Vagina (tissue), 2 donors: ENCODE data around the gene WAPL. TPM values are rescaled to one million over a fixed set of nuclear protein-coding genes. Genes with fewer than 3 reads are reported as not detected.

Experiments
- DNase-seq, 2 donors: peaks; one replicate each; pipeline ENCODE4 v3.0.0-alpha.2; 2017; ENCODE audit errors: extremely low spot score in 2 of 2
- H3K27ac ChIP-seq: fragments of 200-600 bp; sonication (generic); one replicate; pipeline ENCODE4 v1.5.1; 2019
- H3K27me3 ChIP-seq: fragments of 200-600 bp; sonication (generic); one replicate; pipeline ENCODE4 v1.5.1; 2019
- H3K36me3 ChIP-seq, 2 donors: fragments of 200-600 bp; sonication (generic); one replicate each; pipeline ENCODE4 v1.5.1; 2017 to 2019
- H3K4me1 ChIP-seq: fragments of 200-600 bp; sonication (generic); one replicate; pipeline ENCODE4 v1.5.1; 2019
- H3K4me3 ChIP-seq, 2 donors: fragments of 200-600 bp; sonication (generic); 1 replicate in 1 of 2; 2 replicates in 1 of 2; pipeline ENCODE4 v1.5.1; 2016 to 2019
- H3K9me3 ChIP-seq: fragments of 200-600 bp; sonication (generic); one replicate; pipeline ENCODE4 v1.5.1; 2019
- POLR2A ChIP-seq, 2 donors: fragments of 450-650 bp; IDR thresholded peaks; one replicate each; pipeline ENCODE4 v1.6.1; 2017; ENCODE audit warnings: antibody characterized with exemption in 2 of 2, mild to moderate bottlenecking in 2 of 2, moderate library complexity in 2 of 2
- POLR2AphosphoS5 ChIP-seq, 2 donors: sonication (generic); formaldehyde crosslinking; IDR thresholded peaks; one replicate each; pipeline ENCODE4 v1.9.0; 2017; ENCODE audit warnings: antibody characterized with exemption in 2 of 2, mild to moderate bottlenecking in 2 of 2, low read depth in 1 of 2; ENCODE audit not compliant: insufficient read depth in 1 of 2
- intact Hi-C: fragments of 100-400 bp; cut with DNase I; formaldehyde crosslinking; loops from one replicate; pipeline ENCODE4 v1.15.1; 2023
- total RNA-seq: library from RNA; depleted of rRNA; stranded (reverse); fragments of >200 nt; gene quantifications from one replicate; pipeline ENCODE4 v1.2.3, GENCODE V29; 2016
- TF ChIP-seq, protein P1 (sequence below), 3 experiments: fragments of 450-650 bp in 2 of 3; fragments of 200-600 bp in 1 of 3; sonication (generic) in 1 of 3; IDR thresholded peaks; one replicate each; pipeline ENCODE4 v1.5.1; 2017 to 2019; ENCODE audit warnings: antibody characterized with exemption in 3 of 3, mild to moderate bottlenecking in 2 of 3, moderate library complexity in 2 of 3

WAPL gene
- total RNA-seq, 1 donor from 2014 or later = 26.5 TPM

DNA sequence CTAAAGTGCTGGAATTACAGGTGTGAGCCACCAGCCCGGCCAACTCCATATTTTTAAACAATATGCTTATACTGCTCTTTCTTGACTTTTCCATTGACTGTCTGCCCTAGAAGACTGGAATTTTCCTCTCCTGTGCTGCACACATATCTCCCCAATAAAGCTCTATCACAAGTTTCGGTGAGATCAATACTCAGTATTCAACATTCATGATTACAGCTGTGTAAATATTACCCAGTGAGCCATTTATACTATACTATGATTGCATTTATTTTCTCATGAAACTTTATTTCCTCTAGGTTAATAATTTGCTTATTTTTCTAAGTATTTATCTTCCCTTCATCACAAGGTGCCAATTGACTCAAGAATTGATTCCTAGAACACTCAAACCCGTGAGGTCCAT, 106.5 kb downstream of the WAPL start:
- Histone ChIP-seq H3K4me3 (no peak overlapping the region), H3K27ac (no peak overlapping the region), H3K27me3 (no peaks in the 10 kb centered on the region), H3K9me3 (no peaks in the 10 kb centered on the region), H3K4me1 (peaks cover 11% of the 10 kb centered on the region), H3K36me3 (no peaks in the 10 kb centered on the region)
- no peak for TF ChIP-seq POLR2A (IDR thresholded peaks at IDR 0.05)
- no peak for TF ChIP-seq POLR2AphosphoS5 (IDR thresholded peaks at IDR 0.05; ENCODE audit: insufficient read depth in 1 of 2, low read depth in 1 of 2)
- TF ChIP-seq, protein P1, sequence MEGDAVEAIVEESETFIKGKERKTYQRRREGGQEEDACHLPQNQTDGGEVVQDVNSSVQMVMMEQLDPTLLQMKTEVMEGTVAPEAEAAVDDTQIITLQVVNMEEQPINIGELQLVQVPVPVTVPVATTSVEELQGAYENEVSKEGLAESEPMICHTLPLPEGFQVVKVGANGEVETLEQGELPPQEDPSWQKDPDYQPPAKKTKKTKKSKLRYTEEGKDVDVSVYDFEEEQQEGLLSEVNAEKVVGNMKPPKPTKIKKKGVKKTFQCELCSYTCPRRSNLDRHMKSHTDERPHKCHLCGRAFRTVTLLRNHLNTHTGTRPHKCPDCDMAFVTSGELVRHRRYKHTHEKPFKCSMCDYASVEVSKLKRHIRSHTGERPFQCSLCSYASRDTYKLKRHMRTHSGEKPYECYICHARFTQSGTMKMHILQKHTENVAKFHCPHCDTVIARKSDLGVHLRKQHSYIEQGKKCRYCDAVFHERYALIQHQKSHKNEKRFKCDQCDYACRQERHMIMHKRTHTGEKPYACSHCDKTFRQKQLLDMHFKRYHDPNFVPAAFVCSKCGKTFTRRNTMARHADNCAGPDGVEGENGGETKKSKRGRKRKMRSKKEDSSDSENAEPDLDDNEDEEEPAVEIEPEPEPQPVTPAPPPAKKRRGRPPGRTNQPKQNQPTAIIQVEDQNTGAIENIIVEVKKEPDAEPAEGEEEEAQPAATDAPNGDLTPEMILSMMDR (IDR thresholded peaks at IDR 0.05) = no peak
- DNase-seq = no peak
- intact Hi-C loops = no loop called here

DNA sequence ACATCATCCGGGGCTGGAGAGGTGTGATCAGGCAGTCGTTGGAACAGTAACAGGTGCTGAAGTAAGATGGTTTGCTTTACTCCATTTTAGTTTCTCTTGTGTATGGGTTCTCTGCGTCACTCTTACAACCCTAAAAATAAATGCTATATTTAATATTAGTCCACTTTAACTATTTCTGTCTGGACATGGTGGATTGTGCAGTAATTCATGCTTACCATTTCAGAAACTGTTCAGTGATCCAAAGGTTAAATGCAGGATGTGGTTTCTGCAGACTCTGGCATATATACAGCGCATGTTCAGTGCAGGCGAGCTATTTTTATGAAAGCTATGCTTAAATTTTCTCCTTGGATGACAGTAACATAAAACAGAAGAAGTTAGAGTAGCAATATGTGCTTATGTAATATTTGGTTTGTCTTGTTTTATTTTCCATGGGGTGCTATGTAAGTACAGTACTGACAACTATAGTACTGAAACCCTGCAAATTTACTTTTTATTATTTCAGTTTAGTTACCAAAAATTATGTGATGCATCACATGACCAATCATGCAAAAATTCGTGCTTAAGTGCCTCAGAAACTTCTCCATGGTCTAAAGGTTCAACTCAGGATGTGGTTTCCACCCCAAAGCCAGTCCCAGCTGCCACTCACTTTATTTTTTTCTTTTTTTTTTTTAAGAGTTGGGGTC, 108.4 kb downstream of the WAPL start:
- H3K27me3 ChIP-seq = no peaks in the 10 kb centered on the region
- DNase-seq = no peak
- intact Hi-C loops = no loop called here
- H3K27ac ChIP-seq = no peak overlapping the region
- no peaks in the 10 kb centered on the region for H3K9me3 ChIP-seq
- H3K36me3 ChIP-seq = no peaks in the 10 kb centered on the region
- H3K4me1 ChIP-seq = peaks cover 11% of the 10 kb centered on the region
- TF ChIP-seq, protein P1 (IDR thresholded peaks at IDR 0.05) = no peak
- TF ChIP-seq POLR2AphosphoS5 (IDR thresholded peaks at IDR 0.05; ENCODE audit: insufficient read depth in 1 of 2, low read depth in 1 of 2) = no peak
- no peak for TF ChIP-seq POLR2A (IDR thresholded peaks at IDR 0.05)
- no peak overlapping the region for H3K4me3 ChIP-seq

DNA sequence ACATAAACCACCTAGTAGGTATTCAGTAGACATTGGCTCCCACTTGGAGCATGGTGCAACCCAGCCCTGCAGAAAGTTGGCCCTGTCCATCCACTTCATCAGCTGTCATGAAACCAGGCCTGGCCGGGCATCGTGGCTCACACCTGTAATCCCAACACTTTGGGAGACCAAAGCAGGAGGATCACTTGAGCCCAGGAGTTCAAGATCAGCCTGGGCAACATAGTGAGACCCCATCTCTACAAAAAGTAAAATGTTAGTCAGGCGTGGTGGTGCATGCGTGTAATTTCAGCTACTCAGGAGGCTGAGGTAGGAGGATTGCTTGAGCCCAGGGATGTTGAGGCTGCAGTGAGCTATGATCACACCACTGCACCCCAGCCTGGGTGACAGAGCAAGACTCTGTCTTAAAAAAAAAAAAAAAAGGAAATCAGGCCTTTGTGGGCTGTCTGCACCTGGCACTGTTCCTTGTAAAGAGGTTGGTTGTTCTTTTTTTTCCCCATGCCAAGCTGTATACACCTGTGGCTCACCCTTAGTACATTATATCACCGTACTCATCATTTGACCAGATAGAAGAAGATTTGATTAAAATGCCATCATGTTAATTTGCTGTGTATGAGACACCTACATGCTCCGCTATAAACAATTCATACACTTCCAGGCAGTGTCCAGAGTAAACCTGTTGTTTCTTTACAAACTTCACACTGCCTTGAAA, 109.6 kb downstream of the WAPL start:
- Histone ChIP-seq H3K36me3 (no peaks in the 10 kb centered on the region), H3K9me3 (no peaks in the 10 kb centered on the region), H3K4me3 (no peak overlapping the region), H3K27ac (no peak overlapping the region), H3K4me1 (peaks cover 11% of the 10 kb centered on the region), H3K27me3 (no peaks in the 10 kb centered on the region)
- intact Hi-C loops = no loop called here
- no peak for DNase-seq
- TF ChIP-seq, protein P1 (IDR thresholded peaks at IDR 0.05) = no peak
- no peak for TF ChIP-seq POLR2A (IDR thresholded peaks at IDR 0.05)

DNA sequence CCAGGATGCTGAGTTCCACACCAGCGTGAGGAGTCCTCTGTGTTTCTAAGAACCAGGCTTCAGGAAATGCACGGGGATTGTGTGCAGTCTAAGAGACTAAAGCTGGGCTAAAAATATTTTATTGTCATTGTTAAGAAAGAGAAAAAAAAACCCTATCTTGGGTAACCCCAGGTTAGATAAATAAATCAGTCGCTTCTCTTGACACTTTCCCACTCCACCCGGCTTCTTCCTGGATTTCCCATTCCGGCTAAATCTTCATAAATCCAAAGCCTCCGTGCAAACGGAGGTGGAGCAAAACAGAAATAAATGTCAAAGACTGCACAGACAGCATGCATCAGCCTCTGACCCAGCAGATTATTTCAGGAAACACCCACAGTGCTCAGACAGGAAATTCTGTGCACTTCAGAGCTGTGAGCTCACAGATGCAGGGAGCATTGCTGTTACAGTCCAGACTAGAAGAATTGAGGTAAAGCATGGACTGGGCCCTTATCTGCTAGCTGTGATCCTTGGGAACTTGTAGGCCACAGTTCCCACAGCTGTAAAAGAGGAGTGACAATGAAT, 110.2 kb downstream of the WAPL start:
- intact Hi-C loops = no loop called here
- Histone ChIP-seq H3K27ac (peak overlapping the region; percentile 11), H3K4me1 (peaks cover 11% of the 10 kb centered on the region), H3K4me3 (no peak overlapping the region), H3K9me3 (no peaks in the 10 kb centered on the region), H3K27me3 (no peaks in the 10 kb centered on the region), H3K36me3 (no peaks in the 10 kb centered on the region)
- no peak for DNase-seq
- TF ChIP-seq POLR2AphosphoS5 (IDR thresholded peaks at IDR 0.05; ENCODE audit: insufficient read depth in 1 of 2, low read depth in 1 of 2) = peak in 1 of 2 donors; percentile 36
- no peak for TF ChIP-seq POLR2A (IDR thresholded peaks at IDR 0.05)

DNA sequence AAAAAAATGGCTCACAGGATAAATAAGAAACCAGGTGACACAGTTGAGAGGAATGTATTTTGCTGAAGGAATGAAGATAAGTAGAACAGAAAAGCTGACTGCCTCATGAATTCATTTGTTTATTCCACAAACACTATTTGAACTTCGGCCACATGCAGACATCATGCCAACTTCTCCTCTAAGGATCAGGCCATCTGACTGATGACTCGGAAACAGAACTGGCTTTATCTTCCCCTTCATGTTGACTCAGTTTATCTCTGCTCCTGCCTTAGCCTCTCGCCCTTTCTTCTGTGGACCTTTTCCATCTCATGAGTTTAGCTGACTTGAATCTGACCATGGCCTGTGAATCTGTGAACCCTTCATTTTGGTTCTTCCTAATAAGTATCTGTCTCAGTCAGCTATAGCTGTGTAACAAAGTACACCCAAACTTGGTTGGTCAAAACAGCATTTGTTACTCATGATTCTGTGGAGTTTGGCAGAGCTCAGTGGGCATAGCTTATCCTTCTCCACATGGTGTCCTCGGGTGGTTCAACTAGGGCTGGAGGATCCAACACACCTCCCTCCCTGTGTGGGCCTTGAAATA, 111.0 kb downstream of the WAPL start:
- DNase-seq = no peak
- peaks cover 11% of the 10 kb centered on the region for H3K4me1 ChIP-seq
- TF ChIP-seq POLR2A (IDR thresholded peaks at IDR 0.05) = no peak
- TF ChIP-seq, protein P1 (IDR thresholded peaks at IDR 0.05) = no peak
- no peak for TF ChIP-seq POLR2AphosphoS5 (IDR thresholded peaks at IDR 0.05; ENCODE audit: insufficient read depth in 1 of 2, low read depth in 1 of 2)
- peak overlapping the region; percentile 11 for H3K27ac ChIP-seq
- no peaks in the 10 kb centered on the region for H3K36me3 ChIP-seq
- H3K27me3 ChIP-seq = no peaks in the 10 kb centered on the region
- no peak overlapping the region for H3K4me3 ChIP-seq
- no peaks in the 10 kb centered on the region for H3K9me3 ChIP-seq
- intact Hi-C loops = no loop called here
